ENCODE data around the gene CIART.
A peak's percentile ranks its signal among the peaks of the same experiment; 100 is the strongest.

DNA sequence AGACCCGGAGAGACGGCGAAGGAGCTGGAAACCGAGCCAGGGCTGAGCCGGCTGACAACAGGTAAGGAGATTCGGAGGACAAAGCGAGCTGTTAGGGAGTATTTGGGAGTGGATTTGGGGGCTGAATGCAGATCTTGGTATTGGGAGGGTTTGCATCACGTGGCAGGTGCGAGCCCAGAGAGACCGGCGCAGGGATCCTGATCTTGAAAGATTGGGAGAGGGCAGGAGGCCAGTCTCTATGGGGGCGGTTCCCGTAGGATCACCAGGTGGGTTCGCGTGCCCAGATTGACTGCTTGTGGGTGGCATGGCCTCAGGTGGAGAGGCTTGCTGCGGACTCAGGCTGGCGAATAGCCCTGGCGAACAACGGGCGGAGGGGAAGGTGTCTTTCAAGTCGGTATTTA lies 204 bp downstream of the CIART start:
- no peak for TF ChIP-seq CTCF (IDR thresholded peaks at IDR 0.05)
- peak in 1 of 2 donors; percentile 66 for TF ChIP-seq POLR2A (IDR thresholded peaks at IDR 0.05)
